ENCODE results near the gene MED9. TPM values are rescaled to one million over a fixed set of nuclear protein-coding genes. Genes with fewer than 3 reads are reported as not detected.

Gene MED9
- total RNA-seq, 2 experiments from 2014 or later: 14.9 to 15.0 TPM

DNA sequence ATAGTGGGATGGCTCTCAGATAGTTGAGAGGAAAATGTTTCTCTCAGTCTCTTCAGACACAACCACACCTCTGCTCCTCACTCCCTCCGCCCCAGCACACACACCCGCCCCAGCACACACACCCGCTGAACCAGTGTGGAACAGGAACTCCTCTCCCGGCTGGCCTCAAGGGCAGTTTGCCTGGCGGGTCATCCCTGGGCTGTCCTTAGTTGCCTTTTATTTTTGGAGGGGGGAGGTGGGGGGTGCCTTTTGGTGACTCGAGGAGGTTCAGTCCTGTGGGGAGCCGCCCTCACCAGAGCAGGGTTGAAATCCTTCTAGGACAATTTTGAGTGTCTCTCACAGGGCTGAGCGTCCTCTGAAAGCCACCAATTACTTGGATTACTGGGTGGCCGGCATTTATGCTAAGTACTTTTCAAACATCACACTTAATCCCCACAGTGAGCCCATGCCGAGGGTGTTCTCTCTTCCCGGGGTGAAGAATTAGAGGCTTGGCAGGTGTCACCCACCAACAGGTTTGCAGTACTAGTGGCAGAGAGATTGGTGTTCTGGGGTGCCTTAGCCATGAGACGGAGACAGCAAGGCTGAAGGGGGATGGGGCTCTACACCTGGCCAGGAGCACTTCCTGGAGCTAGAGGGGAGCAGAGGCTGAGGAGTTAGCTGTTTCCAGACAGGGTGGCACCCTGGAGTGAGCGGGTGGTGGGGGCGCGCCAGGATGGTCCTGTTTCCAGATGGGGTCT lies 16.6 kb downstream of the MED9 start:
- peak overlapping the region; percentile 20 for H3K27ac Mint-ChIP-seq
- H3K36me3 Mint-ChIP-seq (ENCODE audit: low read depth): peaks cover 34% of the 10 kb centered on the region
- peaks cover 26% of the 10 kb centered on the region for H3K4me1 Mint-ChIP-seq (ENCODE audit: low read depth)
- no peaks in the 10 kb centered on the region for H3K9me3 Mint-ChIP-seq (ENCODE audit: insufficient read depth)
- POLR2A ChIA-PET: no interaction called here
- CTCF ChIA-PET: no interaction called here
- DNase-seq (no peak), ATAC-seq (no peak)
- peaks cover 19% of the 10 kb centered on the region for H3K27me3 Mint-ChIP-seq (ENCODE audit: low read depth)
- H3K4me3 Mint-ChIP-seq: no peak overlapping the region

DNA sequence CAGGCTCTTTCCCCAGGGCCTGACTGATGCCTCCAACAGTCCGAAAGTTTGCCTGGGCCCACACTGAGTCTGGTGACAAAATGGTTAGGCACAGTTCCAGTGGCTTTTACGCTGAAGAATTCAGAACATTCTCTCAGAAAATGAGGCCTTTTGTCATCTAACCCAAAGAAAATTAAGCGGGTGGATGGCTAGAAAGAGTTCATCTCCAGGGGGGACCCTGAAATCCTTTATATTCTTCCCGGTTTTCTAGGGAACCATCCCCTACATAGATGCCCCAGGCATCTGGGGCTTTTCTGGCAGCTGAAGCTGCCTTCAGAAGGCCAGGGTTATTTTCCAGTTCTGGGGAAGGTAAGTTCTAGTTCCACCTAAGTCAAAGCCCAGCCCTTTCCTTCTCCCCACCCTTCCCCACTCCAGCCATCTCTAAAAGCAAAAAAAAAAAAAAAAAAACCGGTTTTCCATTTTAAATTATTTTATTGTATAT lies 17.2 kb downstream of the MED9 start:
- H3K4me1 Mint-ChIP-seq (ENCODE audit: low read depth): peaks cover 23% of the 10 kb centered on the region
- H3K9me3 Mint-ChIP-seq (ENCODE audit: insufficient read depth): no peaks in the 10 kb centered on the region
- ATAC-seq: no peak
- ChIA-PET POLR2A (no interaction called here), CTCF (no interaction called here)
- peaks cover 30% of the 10 kb centered on the region for H3K36me3 Mint-ChIP-seq (ENCODE audit: low read depth)
- DNase-seq: no peak
- H3K27ac Mint-ChIP-seq: no peak overlapping the region
- H3K4me3 Mint-ChIP-seq: no peak overlapping the region
- H3K27me3 Mint-ChIP-seq (ENCODE audit: low read depth): peaks cover 19% of the 10 kb centered on the region

DNA sequence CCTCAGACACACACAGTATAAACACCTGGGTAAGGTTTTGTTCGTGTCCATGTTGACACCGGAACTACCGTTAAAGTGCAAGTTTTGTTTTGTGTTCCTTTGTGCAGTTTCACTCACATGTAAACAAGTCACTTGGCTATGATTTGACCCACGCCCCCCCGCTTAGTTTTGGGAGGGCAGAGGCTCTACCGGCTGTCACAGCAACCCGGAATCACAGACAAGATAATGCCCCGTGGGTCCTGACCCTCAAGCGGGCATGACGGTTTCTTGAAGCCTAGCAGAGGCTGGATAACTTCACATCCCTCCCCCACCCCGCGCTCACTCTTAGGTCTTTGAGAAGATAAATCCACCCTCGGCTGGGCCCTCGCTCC lies 17.7 kb downstream of the MED9 start:
- Mint-ChIP-seq H3K27me3 (ENCODE audit: low read depth) (peaks cover 19% of the 10 kb centered on the region), H3K4me3 (peak overlapping the region; percentile 18), H3K9me3 (ENCODE audit: insufficient read depth) (no peaks in the 10 kb centered on the region), H3K27ac (no peak overlapping the region), H3K36me3 (ENCODE audit: low read depth) (peaks cover 29% of the 10 kb centered on the region), H3K4me1 (ENCODE audit: low read depth) (peaks cover 23% of the 10 kb centered on the region)
- DNase-seq: no peak
- no peak for ATAC-seq
- ChIA-PET CTCF (interaction anchor here (1.7 to 3.9 kb wide), 4 partner anchors 22 to 147 kb away, joined by 4 to 81 read pairs (median 18); no protein-coding TSS in a partner anchor), POLR2A (no interaction called here)

DNA sequence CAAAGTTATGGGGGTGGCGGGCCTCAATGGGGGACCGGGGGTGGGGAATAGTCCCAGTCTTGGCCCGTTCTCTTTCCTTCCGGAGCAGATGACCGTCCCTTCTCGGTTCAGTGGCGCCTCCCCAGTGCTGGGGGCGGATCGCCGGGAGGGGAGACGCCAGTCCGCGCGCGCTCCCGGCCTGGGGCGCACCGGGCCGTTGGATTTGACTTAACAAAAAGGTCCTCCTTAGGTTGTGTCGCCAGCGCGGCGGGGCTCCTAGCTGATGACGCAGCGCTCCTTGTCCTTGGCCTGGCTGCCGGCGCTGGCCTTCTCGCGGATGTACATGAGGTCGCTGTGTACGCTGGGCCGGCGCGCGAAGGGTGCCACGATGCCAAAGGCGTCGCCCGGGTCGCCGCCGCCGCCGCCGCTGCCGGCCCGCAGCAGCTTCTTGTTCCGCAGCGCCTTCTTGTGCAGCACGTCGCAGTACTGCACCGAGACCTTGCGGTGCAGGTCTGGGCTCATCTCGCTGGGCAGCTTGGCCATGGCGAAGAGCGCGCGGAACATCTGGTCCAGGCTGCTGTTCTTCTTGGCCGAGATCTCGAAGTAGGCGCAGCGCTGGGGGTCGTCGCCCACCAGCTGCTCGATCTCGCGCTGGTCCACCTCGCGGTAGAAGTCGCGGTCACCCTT lies 18.2 kb downstream of the MED9 start:
- Mint-ChIP-seq H3K4me3 (peak overlapping the region; percentile 69), H3K27me3 (ENCODE audit: low read depth) (peaks cover 19% of the 10 kb centered on the region), H3K27ac (no peak overlapping the region), H3K9me3 (ENCODE audit: insufficient read depth) (no peaks in the 10 kb centered on the region), H3K36me3 (ENCODE audit: low read depth) (peaks cover 27% of the 10 kb centered on the region), H3K4me1 (ENCODE audit: low read depth) (peaks cover 20% of the 10 kb centered on the region)
- ChIA-PET POLR2A (no interaction called here), CTCF (interaction anchor here (1.7 to 3.9 kb wide), 4 partner anchors 23 to 147 kb away, joined by 4 to 81 read pairs (median 18); no protein-coding TSS in a partner anchor)
- DNase-seq (no peak), ATAC-seq (no peak)

DNA sequence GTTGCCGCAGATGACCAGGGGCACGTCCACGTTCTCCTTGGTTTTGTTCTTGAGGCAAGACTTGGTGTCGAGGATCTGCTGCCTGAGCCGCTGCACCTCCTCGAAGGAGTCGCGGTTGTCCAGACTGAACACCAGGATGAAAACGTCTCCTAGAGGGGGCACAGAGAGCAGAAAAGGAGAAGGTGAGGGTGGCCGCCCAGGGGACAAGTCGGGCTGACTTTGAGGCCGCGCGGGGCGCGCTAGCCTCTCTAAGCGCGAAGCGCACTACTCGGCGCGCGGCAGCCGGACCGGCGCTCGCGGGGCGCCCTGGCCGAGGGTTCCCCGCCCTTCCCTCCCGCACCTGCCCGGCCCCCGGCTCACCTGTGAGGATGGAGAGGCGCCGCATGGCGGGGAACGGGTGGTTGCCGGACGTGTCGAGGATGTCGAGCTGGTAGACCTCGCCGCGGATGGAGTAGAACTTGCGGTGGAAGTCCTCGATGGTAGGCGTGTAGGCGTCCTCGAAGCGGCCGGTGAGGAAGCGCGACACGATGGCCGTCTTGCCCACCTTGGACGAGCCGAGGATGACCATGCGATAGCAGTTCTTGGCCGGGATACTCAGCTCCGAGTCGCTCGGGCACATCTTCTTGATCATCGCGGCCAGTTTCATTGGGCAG lies 18.9 kb downstream of the MED9 start:
- peaks cover 19% of the 10 kb centered on the region for H3K27me3 Mint-ChIP-seq (ENCODE audit: low read depth)
- H3K27ac Mint-ChIP-seq: no peak overlapping the region
- POLR2A ChIA-PET: no interaction called here
- peaks cover 24% of the 10 kb centered on the region for H3K36me3 Mint-ChIP-seq (ENCODE audit: low read depth)
- H3K9me3 Mint-ChIP-seq (ENCODE audit: insufficient read depth): no peaks in the 10 kb centered on the region
- CTCF ChIA-PET: interaction anchor here (0.6 to 3.9 kb wide), 25 partner anchors 9 to 543 kb away, joined by 3 to 81 read pairs (median 6); partner anchors contain the start of genes ATPAF2, GID4 and PEMT
- ATAC-seq (peak; percentile 12), DNase-seq (peak; percentile 54)
- peak overlapping the region; percentile 69 for H3K4me3 Mint-ChIP-seq
- H3K4me1 Mint-ChIP-seq (ENCODE audit: low read depth): peaks cover 18% of the 10 kb centered on the region

DNA sequence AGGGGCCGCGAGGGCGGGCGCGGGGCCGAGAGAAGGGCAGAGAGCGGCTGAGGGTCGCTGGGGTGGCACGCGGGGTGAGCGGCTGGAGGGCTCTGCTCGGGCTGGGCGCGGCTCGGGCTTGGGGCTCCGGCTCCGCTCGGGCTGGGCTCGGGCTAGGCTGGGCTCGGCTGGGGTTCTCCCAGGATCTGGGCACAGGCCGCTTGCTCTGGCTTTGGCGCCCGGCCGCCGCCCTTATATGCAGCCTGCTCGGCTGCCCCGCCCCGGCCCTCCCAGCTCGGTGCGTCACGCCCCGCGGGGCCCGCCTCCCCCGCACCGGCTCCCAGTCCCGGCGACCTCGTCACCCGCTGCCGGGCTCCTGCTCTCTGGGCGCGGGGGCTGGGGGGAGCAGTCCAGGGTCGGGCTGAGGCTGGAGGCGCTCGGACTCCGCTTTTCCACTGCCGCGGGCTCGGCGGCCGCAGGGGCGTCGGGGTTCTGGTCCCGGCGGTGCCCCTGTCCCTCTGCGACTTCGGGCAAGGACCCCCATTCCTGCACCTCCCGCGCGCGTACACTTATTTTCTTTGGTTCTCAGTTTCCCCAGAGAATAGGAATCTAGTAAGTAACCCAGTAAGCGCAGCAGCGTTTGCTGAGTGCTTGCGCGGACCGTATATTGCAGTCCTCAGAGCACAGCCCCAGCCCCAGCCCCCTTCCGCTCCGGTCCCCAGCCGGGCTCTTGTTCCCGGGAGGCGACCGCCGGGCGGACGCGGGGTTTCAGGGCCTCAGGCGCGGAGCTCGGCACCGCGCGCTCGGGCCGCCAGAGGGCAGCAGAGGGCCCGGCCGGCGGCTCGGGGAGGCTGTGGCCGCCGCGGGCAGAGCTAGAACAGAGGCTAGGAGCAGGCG lies 19.6 kb downstream of the MED9 start, which contains the start of gene RASD1:
TSS of gene RASD1 (minus strand) at position 207 of the 876 bp plus-strand sequence. CDS start 214 bp downstream, outside the sequence.
- Mint-ChIP-seq H3K27ac (no peak within 1 kb of the TSS), H3K36me3 (ENCODE audit: low read depth) (peaks cover 19% of the 10 kb centered on the region), H3K27me3 (ENCODE audit: low read depth) (peaks cover 19% of the 10 kb centered on the region), H3K9me3 (ENCODE audit: insufficient read depth) (no peaks in the 10 kb centered on the region), H3K4me1 (ENCODE audit: low read depth) (peaks cover 18% of the 10 kb centered on the region), H3K4me3 (peak within 1 kb of the TSS; percentile 69)
- POLR2A ChIA-PET: interaction anchor here (1.3 kb wide), 1 partner anchor 146 kb away, joined by 4 read pairs; no protein-coding TSS in a partner anchor
- CTCF ChIA-PET: interaction anchor here (0.5 to 3.9 kb wide), 51 partner anchors 9 to 542 kb away, joined by 3 to 81 read pairs (median 4); partner anchors contain the start of genes ATPAF2, GID4, PEMT and SREBF1
- ATAC-seq: peak; percentile 87
- DNase-seq: peak; percentile 84

DNA sequence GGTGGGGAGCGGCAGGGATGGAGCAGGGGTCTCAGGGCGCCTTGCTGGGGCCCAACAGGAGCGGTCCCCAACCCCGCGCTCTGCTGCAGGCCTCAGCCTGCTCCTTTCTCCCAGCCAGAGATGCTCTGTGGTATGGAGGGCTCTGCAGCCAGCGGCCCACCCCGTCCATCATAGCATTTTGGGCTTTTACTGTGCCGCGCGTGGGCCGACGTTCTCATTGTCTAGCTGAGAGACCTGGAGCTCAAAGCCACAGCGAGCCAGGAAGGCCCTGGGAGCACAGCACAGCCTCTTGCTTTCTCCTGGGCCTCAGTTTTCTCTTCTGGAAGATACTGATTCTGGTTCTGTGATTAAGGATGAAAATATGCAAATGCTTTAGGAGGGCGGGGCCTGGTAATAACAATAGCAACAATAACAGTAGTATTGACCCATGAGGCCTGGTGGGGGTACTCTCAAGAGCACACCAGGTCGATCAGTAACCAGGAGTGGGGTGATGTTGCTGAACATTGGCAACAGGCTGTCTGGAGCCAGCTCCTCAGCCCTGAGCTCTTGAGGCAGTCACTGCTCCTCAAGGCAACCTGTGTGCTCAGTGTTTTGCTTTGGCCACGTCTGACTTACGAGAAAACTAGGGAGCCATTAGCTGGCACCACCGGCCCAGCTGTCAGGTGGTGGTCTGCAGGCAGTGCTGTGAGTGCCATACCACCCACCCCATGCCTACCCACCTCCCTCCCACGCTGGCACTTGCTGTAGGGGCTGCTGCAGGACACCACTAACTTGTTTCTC lies 20.5 kb downstream of the MED9 start:
- no peak for DNase-seq
- ChIA-PET CTCF (interaction anchor here (0.6 to 3.9 kb wide), 47 partner anchors 9 to 542 kb away, joined by 3 to 81 read pairs (median 4); partner anchors contain the start of genes ATPAF2, GID4, PEMT and SREBF1), POLR2A (interaction anchor here (0.7 to 1.3 kb wide), 2 partner anchors 144 to 145 kb away, joined by 3 to 4 read pairs; no protein-coding TSS in a partner anchor)
- Mint-ChIP-seq H3K4me1 (ENCODE audit: low read depth) (peaks cover 18% of the 10 kb centered on the region), H3K36me3 (ENCODE audit: low read depth) (peaks cover 12% of the 10 kb centered on the region), H3K27ac (no peak overlapping the region), H3K4me3 (no peak overlapping the region), H3K9me3 (ENCODE audit: insufficient read depth) (no peaks in the 10 kb centered on the region), H3K27me3 (ENCODE audit: low read depth) (peaks cover 19% of the 10 kb centered on the region)
- peak; percentile 0 for ATAC-seq

DNA sequence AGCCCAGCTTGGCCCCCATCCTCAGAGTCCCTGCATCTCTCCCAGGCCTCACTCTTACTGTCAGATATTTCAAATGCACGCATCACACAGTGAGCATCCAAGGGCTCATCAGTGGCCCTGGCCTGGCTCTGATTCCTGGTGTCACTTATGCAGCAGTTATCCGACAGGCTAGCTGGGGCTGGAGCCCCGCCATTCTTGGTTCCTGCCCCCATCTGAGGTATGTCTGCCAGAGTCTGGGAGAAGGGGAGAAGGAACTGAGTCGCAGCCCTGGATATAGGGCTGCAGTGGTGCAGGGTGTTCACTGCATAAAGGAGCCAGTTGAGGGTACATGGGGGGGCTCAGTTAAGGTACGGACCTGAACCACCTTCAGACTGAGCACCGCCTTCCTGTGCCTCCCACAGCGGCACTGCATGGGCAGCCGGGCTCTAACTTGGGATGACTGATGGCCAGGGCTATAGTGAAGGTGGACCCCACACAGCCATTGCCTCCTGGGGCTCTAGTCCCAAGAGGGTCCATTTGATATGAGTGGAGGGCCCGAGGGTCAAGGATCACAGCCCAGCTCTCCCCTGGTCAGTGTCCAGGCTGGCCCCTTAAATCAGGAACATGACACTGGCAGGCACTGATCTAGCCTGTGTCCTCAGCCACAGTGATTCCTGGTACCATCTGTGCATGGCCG lies 21.2 kb downstream of the MED9 start:
- Mint-ChIP-seq H3K4me1 (ENCODE audit: low read depth) (peaks cover 18% of the 10 kb centered on the region), H3K27ac (no peak overlapping the region), H3K27me3 (ENCODE audit: low read depth) (peaks cover 19% of the 10 kb centered on the region), H3K36me3 (ENCODE audit: low read depth) (peaks cover 7% of the 10 kb centered on the region), H3K4me3 (no peak overlapping the region), H3K9me3 (ENCODE audit: insufficient read depth) (no peaks in the 10 kb centered on the region)
- POLR2A ChIA-PET: interaction anchor here (0.7 kb wide), 1 partner anchor 143 kb away, joined by 3 read pairs; no protein-coding TSS in a partner anchor
- no peak for DNase-seq
- CTCF ChIA-PET: interaction anchor here (1.4 to 3.9 kb wide), 10 partner anchors 10 to 421 kb away, joined by 3 to 81 read pairs (median 13); partner anchors contain the start of gene PEMT
- no peak for ATAC-seq

DNA sequence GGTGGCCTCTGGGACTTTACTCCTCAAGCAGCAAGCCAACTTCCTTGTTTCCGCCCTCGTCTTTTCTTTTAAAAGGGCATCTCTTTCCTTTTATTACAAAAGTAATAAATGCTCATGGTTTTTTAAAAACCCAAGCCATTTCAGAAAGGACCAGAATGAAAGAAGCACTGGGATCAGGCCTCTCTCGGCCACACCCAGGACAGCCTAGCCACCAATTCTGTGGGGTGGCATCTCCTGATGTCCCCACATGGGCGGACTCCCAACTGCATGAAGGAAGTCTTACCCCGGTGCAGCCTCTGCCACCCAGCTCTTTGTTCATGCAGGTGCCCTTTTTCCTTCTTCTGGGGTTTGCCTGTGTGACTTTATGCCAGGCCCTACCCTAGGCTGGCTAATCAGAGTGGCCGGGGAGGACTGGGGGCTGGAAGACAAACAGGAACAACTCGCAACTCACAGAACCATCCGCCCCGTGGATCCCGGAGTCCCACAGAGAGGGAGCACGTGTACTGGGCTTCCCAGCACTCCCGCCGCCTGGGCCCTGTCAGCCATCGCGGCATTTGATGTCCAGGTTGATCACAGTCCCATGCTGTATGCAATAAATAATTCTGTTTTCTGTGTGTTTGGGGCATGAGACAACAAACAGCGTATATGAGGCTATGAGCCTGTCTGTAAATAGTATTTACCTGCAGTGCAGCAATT lies 22.0 kb downstream of the MED9 start:
- POLR2A ChIA-PET: no interaction called here
- Mint-ChIP-seq H3K4me3 (no peak overlapping the region), H3K4me1 (ENCODE audit: low read depth) (peaks cover 16% of the 10 kb centered on the region), H3K9me3 (ENCODE audit: insufficient read depth) (no peaks in the 10 kb centered on the region), H3K27ac (no peak overlapping the region), H3K27me3 (ENCODE audit: low read depth) (peaks cover 19% of the 10 kb centered on the region), H3K36me3 (ENCODE audit: low read depth) (peaks cover 4% of the 10 kb centered on the region)
- ATAC-seq: no peak
- no peak for DNase-seq
- CTCF ChIA-PET: interaction anchor here (1.6 kb wide), 1 partner anchor 143 kb away, joined by 3 read pairs; no protein-coding TSS in a partner anchor
